Tibial artery (tissue), 4 donors: ENCODE results near the gene PIP4K2A.

Experiments
- DNase-seq, 2 donors: peaks; one replicate each; pipeline ENCODE4 v3.0.0-alpha.2; 2019
- H3K27ac ChIP-seq, 2 donors: fragments of 200-600 bp; sonication (generic) in 1 of 2; 1 replicate in 1 of 2; 2 replicates in 1 of 2; pipeline ENCODE4 v1.5.1; 2018 to 2019; ENCODE audit warnings: mild to moderate bottlenecking in 1 of 2
- H3K27me3 ChIP-seq, 2 donors: fragments of 200-600 bp; sonication (generic) in 1 of 2; one replicate each; pipeline versions ENCODE4 v1.5.1 to v1.6.0; 2016 to 2019
- H3K36me3 ChIP-seq, 3 donors: fragments of 200-600 bp; sonication (generic) in 2 of 3; one replicate each; pipeline ENCODE4 v1.5.1; 2016 to 2019; ENCODE audit warnings: mild to moderate bottlenecking in 2 of 3
- H3K4me1 ChIP-seq, 4 donors: fragments of 200-600 bp; sonication (generic) in 2 of 4; 1 replicate in 3 of 4; 2 replicates in 1 of 4; pipeline ENCODE4 v1.5.1; 2016 to 2019
- H3K4me3 ChIP-seq, 2 donors: fragments of 200-600 bp; sonication (generic) in 1 of 2; 1 replicate in 1 of 2; 2 replicates in 1 of 2; pipeline ENCODE4 v1.5.1; 2018 to 2019; ENCODE audit warnings: mild to moderate bottlenecking in 2 of 2
- H3K9me3 ChIP-seq, 3 donors: fragments of 200-600 bp; sonication (generic) in 1 of 3; one replicate each; pipeline ENCODE4 v1.5.1; 2016 to 2019
- CTCF ChIP-seq, 2 experiments: fragments of 200-600 bp in 1 of 2; fragments of 450-650 bp in 1 of 2; IDR thresholded peaks; one replicate each; pipeline ENCODE4 v1.5.1; 2017 to 2019; ENCODE audit warnings: antibody characterized with exemption in 2 of 2, mild to moderate bottlenecking in 1 of 2, moderate library complexity in 1 of 2
- intact Hi-C: fragments of 100-400 bp; cut with DNase I; formaldehyde crosslinking; loops from one replicate; pipeline ENCODE4 v1.15.0; 2023; ENCODE audit warnings: low total_unique reads

The PIP4K2A gene

GRCh38 chr10:22737587-22737986 is 23.2 kb upstream of the PIP4K2A start:
- no peak for TF ChIP-seq CTCF (IDR thresholded peaks at IDR 0.05)
- H3K9me3 ChIP-seq = no peaks in the 10 kb centered on the region
- peak in 1 of 2 donors; percentile 69 for DNase-seq
- no peak overlapping the region for H3K4me3 ChIP-seq
- intact Hi-C loops = no loop called here
- no peak overlapping the region for H3K27ac ChIP-seq
- no peaks in the 10 kb centered on the region for H3K27me3 ChIP-seq
- H3K4me1 ChIP-seq = peaks cover 0 to 14% (median 2%) of the 10 kb centered on the region in 4 donors
- no peaks in the 10 kb centered on the region for H3K36me3 ChIP-seq

GRCh38 chr10:22736134-22736533 is 21.8 kb upstream of the PIP4K2A start:
- DNase-seq = no peak
- Histone ChIP-seq H3K4me1 (peaks cover 0 to 14% (median 2%) of the 10 kb centered on the region in 4 donors), H3K4me3 (no peak overlapping the region), H3K27ac (no peak overlapping the region), H3K27me3 (no peaks in the 10 kb centered on the region), H3K36me3 (no peaks in the 10 kb centered on the region), H3K9me3 (no peaks in the 10 kb centered on the region)
- intact Hi-C loops = no loop called here
- TF ChIP-seq CTCF (IDR thresholded peaks at IDR 0.05) = no peak

- Histone ChIP-seq H3K27ac (no peak overlapping the region), H3K4me3 (no peak overlapping the region), H3K4me1 (peaks cover 0 to 14% (median 2%) of the 10 kb centered on the region in 4 donors), H3K9me3 (no peaks in the 10 kb centered on the region), H3K36me3 (no peaks in the 10 kb centered on the region), H3K27me3 (no peaks in the 10 kb centered on the region)
- intact Hi-C loops = no loop called here
- DNase-seq = no peak
- TF ChIP-seq CTCF (IDR thresholded peaks at IDR 0.05) = no peak
Measured at GRCh38 chr10:22733992-22734391, 19.6 kb upstream of the PIP4K2A start.

GRCh38 chr10:22727663-22728062 is 13.3 kb upstream of the PIP4K2A start:
- Histone ChIP-seq H3K4me1 (no peaks in the 10 kb centered on the region), H3K9me3 (no peaks in the 10 kb centered on the region), H3K4me3 (no peak overlapping the region), H3K36me3 (no peaks in the 10 kb centered on the region), H3K27ac (no peak overlapping the region), H3K27me3 (no peaks in the 10 kb centered on the region)
- DNase-seq = no peak
- intact Hi-C loops = no loop called here
- TF ChIP-seq CTCF (IDR thresholded peaks at IDR 0.05) = no peak

- no peak for DNase-seq
- no peaks in the 10 kb centered on the region for H3K4me1 ChIP-seq
- H3K4me3 ChIP-seq = no peak overlapping the region
- TF ChIP-seq CTCF (IDR thresholded peaks at IDR 0.05) = no peak
- H3K9me3 ChIP-seq = no peaks in the 10 kb centered on the region
- no peaks in the 10 kb centered on the region for H3K36me3 ChIP-seq
- no peak overlapping the region for H3K27ac ChIP-seq
- H3K27me3 ChIP-seq = no peaks in the 10 kb centered on the region
- intact Hi-C loops = no loop called here
Measured at GRCh38 chr10:22727112-22727511, 12.7 kb upstream of the PIP4K2A start.

GRCh38 chr10:22724773-22725172 is 10.4 kb upstream of the PIP4K2A start:
- Histone ChIP-seq H3K4me3 (no peak overlapping the region), H3K27ac (no peak overlapping the region), H3K27me3 (no peaks in the 10 kb centered on the region), H3K4me1 (no peaks in the 10 kb centered on the region), H3K9me3 (no peaks in the 10 kb centered on the region), H3K36me3 (no peaks in the 10 kb centered on the region)
- DNase-seq = no peak
- TF ChIP-seq CTCF (IDR thresholded peaks at IDR 0.05) = no peak
- intact Hi-C loops = no loop called here
